ENCODE results near the gene B3GAT1.
"Not testable (repeated sequence)": the region's sequence is repeated elsewhere in the genome, so short reads cannot be mapped to it uniquely, and the experiment has no call there.

Gene B3GAT1

DNA sequence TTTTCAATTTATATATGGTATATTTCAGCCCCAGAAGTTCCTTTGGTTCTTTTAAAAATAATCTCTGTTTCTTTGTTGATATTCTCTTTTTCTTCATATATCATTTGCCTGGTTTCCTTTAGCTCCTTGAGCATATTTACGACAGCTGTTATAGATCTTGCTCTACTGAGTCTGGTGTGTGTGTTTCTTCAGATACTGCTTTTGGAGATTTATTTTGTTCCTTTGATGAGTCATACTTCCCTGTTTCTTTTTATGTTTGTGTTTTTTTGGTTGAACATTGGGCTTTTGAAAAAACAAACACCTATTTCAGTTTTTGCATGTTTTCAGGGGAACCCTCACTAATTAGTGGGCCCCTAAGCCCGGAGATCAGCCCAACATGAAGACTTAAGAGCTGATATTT is 56.9 kb downstream of the B3GAT1 start:
- DNase-seq, result peak in 1 of 4 experiments; percentile 4

DNA sequence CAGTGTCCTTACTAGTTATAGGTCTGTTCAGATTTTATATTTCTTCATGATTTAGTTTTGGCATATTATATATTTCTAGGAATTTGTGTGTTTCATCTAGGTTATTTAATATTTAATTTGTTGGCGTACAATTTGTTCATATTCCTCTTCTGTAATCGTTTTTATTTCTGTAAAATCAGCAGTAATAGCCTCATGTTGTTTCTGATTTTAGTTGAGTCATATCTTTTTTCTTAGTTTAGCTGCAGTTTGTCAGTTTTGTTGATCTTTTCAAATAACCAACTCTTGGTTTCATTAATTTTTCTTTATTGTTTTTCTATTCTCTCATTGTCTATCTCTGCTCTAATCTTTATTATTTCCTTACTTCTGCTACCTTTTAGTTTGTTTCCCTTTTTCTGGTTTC is 59.9 kb downstream of the B3GAT1 start:
- DNase-seq, result no peak

DNA sequence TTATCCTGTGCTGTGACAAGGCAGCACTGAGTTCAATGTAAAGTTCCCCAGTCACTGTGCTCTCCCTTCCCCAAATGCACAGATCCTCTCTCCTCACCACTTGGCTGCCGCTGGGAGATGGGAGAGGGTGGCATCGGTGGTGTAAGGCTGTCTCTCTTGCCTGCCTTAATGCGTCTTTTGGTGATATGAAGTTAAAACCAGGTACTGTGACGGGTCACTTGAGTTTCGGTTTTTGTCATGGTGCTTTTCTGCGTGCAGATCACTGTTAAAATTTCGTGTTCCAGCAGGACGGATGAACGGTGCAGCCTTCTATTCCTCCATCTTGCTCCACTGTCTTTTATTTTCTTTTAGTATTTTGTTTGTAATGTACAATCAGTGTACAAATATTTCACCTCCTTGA is 61.7 kb downstream of the B3GAT1 start:
- DNase-seq, result no peak

DNA sequence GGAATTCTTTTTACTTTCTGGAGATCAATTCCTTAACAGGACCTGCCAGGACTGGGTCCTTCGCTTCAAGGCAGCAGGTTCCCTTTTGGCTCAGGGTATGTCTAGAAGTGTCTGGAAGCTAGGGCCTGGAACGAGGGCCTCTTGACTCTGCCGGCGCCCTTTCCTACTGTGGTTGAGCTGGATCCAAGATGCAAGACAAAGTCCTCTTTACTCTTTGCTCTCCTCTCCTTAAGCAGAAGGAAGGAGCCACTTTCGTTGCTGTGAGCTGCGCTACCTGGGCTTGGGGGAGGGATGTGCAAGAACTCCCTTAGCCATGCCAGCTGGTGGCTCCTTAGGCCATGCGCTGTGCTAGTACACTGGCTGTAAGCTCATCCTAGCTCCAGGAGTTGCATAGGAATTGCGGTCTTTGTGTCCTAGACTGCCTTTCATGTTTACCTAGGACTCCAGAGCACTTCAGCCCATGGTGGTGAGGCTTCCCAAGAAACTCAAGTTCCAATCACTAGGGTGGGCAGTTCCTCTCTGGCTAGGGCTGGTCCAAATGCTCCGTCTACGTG is 62.2 kb downstream of the B3GAT1 start:
- no peak for DNase-seq

DNA sequence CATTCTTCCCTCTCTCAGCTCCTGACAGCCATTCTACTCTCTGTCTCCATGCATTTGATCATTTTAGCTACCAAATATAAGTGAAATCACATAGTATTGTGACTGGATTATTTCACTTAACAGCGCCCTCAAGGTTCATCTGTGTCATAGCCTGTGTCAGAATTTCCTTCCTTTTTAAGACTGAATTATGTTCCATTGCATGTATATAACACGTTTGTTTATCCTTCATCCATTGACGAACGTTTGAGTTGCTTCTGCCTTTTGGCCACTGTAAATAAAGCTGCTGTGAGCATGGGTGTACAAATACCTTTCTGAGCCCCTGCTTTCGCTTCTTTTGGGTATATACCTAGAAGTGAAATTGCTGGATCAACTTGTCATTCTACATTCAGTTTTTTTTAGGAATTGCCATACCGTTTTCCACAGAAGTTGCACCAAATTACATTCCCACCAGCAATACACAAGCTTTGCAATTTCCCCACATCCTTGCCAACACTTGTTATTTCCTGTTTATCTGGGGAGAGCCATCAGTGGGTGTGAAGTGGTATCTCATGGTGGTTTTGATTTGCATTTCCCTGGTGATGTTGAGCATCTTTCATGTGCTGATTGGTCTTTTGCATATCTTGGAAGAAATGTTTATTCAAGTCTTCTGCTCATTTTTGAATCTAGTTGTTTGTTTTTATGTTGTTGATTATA is 62.8 kb downstream of the B3GAT1 start:
- no peak for DNase-seq

DNA sequence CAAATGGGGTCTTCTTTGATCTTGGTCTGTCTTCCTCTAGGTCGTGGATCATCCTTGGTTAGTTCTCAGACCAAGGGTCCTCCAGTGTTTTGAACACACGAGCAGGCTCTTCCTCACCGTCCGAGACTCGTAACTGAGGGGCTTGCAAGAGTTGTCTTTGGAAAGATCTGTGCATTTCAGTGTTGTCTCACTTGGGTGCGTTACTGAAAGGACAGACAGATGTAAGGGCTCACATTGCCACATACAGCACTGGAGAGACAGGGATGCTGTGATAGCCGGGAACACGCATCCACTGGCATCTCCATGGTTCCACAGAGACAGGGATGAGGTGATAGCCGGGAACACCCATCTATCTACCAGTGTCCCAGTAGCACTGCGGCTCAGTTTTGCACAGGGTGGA is 64.6 kb downstream of the B3GAT1 start:
- DNase-seq, result no peak

DNA sequence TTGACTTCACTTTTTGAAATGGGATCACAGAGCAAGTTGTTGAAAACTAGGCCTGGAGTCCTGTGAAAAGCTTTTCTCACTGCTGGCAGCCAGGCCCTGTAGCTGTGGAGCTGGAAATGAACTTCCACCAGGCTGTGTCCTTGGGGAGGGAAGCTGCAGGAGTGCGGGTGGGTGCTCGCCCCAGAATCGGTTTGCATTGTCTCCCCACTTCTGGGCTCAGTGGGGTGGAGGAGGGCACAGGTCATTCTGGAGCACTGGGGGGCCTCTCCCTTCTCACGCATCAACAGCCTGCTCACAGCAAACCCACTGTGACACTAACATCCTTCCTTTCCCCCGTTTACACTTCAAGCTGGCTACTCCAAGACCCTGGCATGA is 65.1 kb downstream of the B3GAT1 start:
- DNase-seq, result no peak

DNA sequence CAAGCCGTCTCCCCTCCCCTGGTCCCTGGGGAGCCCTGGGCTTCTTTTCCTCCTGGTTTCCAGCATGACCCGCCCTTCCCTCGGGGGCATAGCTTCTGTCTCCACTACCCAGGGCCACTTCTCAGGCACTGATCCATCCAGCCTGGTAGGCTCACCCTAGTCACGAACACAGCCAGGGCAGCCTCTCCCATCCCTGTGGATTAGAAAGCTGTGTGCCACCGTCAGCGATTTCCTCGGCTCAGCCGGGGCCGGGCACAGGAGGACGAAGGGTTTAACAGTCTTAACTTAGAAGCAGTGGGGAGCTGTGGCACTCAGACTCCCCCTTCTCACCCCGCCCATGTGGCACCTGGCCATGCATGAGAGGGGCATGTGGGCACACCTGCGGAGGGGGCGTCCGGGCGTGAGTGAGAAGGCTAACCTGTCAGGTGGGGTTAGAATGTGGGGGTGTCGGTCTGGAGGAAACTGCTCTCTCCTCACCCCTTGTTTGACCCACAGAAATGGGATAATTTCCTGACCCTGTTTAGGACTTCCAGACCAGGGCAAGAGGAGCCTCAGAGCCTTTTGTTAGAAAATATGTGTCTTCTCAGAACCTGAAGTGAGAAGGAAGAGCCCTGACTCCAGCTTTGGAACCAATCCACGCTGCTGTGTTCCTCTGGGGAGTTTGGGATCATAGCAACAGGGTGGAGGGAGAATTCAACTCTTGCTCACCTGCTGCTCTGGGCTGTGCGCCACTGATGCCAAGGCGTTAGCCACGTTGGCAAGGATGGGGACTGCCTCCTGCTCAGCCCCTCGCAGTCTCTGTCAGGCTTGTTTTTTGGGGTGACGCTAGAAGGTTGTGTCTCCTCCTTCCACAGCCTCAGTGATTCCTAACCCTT is 65.7 kb downstream of the B3GAT1 start:
- no peak for DNase-seq

DNA sequence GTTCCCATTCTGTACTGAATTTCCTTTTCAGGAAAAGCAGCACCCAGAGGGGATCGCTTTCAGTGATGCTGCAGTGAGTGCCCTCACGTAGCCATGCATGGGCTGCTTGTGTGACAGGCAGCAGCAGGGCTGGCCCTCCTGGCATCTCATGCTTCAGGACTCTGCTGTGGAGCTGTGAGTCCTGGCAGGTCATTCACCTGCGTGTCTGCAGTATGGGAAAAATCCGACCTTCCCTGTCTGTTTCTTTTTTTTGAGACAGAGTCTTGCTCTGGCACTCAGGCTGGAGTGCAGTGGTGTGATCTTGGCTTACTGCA is 66.8 kb downstream of the B3GAT1 start:
- no peak for DNase-seq

DNA sequence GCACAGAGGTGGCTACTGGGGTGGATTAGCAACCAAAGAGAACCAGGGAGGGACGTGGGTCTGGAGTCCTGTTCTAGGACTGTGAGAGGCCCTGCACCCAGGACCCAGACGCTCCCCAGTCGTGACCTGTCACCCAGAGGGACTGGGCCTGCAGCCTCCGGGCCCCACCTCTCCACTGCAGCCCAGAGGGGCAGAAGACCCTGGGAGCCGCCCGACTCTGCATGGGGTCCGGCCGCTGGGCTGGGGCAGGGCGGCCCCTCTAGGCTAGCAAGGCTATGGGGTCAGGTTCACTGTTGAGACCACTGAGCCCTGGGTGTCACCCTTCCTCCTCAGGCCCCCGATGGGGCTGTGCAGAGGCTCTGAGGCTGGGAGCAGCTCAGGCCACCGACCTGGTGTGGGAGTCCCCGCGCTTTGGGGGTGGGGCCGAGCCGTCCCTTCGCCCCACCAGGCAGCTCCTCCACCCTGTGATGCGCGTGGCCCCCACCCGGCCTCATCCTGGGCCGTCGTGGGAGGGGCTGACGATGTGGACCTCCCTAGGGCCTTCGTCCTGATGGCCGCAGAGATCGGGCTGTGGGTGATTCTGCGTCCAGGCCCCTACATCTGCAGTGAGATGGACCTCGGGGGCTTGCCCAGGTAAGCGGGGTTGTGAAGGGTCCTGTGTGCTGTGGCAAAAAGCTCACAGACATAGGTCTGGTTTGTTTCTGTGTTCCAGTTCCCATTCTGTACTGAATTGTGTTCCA is 67.4 kb downstream of the B3GAT1 start:
- DNase-seq, result not testable (repeated sequence)

DNA sequence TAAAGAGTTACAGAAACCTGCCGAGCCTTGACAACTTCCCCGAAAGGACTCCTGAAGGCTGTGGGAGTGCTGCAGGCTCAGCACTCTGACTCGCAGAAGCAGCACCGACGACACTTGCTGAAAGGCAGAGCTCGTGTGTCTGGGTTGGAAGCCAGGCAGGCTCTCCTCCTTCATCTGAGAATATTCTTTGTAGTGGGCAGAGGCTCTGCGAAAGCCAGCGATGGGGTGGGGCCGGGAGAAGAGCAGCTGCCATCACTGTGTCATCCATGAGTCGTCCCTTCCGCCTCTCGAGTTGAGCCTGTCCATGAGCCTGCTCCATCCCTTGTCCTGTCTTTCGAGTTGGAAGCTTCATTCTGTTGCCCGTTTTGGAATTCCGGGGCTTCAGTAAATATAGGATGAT is 68.4 kb downstream of the B3GAT1 start:
- no peak for DNase-seq

DNA sequence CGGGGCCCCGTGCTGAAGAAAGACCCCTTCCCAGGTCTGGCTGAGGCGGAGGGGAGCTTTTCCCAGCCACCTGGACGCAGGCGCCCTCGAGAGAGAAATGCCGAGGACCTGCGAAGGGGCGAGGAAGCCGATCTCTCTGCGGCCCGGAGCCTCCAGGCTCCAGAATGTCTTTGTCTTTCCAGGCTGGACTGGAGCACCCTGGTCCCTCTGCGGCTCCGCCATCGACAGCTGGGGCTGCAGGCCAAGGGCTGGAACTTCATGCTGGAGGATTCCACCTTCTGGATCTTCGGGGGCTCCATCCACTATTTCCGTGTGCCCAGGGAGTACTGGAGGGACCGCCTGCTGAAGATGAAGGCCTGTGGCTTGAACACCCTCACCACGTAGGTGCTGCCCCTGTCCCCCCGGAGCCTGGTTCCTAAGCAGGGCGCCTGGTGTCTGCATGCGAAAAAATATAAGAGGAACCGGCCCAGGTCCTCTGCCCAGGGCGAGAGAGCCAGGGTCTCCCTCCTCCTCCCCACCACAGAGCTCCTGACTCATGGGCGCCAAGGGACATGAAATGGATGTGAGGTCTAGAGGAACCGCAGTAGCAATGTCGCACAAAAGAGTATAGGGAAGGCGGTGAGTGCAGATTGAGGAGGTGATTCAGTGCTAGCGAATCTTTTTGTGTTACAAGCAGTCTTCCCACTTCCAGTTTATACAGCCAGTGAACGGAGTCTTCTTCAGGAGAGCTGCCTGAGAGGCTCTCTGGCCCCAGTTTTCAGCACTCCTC is 69.3 kb downstream of the B3GAT1 start:
- no peak for DNase-seq

DNA sequence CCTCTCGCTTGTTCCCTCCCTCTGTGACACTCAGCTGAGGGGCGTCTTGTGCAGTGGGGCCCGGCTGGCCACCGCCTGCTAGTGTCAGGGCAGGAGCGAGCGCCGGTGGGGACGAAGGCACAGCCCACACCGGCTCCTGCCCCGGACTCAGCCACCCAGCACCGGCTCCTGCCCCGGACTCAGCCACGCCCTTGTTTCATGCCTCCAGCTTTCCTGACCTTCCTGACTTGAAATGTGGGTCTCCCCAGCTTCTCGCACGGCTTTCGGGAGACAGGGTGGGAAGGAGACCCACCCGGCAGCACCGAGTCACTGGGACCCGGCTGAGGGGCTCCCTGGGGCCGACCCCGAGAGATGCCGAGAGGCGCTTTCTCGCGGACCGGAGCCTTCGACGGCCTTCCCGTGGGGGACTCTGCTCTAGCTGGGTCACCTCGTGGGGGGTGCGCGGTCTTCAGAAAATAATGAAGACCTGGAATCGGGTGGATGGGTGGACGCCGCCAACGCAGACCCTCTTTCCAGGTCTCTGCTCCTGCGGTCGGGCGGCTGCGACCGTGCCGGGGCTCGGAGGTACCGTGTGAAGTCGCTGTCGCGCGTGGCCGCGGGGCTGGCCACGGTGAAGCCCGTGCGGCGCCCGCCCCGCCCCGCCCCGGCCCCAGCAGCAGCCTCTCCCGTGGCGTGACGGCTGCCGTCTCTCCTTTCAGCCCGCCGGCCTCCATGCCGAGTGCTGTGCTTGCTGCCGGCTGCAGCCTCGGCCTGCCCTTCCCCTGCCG is 70.1 kb downstream of the B3GAT1 start:
- no peak for DNase-seq

DNA sequence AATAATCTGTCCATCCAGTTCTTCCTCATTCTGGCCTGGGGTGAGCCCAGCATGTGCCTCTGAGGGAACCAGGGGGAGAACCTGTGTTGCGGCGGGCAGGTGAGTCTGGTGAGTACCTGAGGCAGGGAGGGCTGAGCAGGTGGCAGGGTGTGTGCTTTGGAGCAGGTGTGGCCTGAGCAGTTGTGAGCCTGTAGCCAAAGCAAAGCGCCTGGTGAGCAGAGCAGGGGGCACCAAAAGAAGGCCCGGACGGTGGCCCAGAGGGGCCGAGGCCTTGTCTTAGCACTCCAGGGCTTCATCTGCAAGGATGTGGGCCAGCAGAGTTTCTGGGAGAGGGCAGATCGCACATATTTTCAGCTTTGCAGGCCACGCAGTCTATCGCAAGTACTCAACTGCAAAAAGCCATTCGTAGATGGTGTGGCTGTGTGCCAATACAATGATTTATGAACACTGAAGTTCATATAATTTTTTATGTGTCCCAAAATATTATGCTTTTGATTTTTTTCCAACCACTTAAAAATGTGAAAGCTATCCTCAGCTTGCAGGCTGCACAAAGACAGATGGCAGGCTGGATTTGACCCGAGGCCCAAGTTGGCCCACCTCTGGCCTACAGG is 71.6 kb downstream of the B3GAT1 start:
- no peak for DNase-seq

DNA sequence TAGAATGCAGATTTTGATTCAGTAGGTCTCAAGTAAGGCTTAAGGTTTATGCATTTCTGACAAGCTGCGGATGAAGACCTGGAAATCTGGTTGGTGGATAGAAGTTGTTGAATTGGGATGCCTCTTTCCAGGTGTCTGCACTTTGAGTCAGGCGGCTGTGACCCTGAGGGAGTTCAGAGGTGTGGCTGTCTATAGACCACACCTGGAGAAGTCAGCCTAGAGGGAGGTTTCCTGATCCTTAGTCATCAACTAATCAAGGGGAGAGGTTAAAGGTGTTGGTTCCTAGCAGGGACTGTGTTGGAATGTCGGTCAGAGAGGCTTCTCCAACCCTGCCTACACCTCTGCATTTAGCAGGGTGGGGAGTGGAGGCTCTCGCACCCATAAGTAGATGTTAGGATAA is 72.3 kb downstream of the B3GAT1 start:
- no peak for DNase-seq

DNA sequence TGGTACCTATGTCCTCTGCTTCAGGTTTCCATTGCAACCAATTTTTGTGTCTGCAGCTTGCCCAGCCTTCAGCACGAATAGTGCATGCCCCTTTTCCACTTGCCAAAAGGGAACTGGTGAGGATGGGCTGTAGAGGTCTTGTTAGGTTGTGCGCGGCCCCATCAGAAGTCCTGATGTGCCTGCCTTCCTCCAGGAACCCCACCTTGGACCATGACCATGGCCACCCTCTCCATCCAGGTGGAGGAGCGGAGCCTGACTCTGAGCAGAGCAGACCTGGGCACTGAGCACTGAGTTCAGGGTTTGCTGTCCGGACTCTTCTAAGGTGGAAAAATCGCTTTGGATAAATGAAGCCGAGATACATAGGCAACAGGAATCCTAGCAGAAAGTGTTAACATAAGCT is 73.4 kb downstream of the B3GAT1 start:
- no peak for DNase-seq

DNA sequence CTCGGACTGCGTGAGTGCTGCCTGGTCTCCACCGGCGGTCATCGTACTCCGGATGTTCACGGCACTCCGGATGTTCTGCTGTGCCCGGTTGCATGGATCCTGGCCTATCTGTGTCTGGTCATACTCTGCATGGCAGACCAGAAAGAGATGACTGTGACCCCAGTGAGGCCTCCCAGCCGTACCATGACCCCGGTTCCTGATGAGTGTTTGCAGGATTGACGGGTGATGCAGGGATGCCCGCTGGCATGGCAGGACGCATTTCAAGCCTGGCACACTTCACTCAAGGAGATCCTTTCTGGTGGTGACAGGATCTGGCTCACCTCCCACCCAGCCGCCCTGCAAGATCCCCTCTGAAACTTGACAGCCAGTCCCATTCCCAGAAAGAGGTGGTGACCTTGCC is 74.0 kb downstream of the B3GAT1 start:
- no peak for DNase-seq

DNA sequence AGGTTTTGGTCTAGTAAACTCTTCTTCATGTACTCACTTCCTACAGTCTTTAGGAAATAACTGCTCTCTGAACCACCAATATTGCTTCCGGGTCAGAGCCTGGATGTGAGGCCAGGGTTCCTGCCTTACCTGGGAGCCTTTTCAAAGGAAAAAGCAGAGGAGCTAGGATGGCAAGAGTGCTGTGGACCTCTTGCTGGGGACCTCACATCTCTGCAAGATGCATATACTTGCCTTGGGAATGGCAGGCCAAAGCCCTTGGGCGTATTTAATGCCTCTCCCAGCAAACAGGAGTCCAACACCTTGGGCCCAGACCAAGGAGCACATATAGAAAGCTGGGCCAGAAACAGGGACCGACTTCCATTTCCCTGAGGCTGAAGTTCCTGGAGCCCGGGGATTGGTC is 75.0 kb downstream of the B3GAT1 start:
- no peak for DNase-seq

DNA sequence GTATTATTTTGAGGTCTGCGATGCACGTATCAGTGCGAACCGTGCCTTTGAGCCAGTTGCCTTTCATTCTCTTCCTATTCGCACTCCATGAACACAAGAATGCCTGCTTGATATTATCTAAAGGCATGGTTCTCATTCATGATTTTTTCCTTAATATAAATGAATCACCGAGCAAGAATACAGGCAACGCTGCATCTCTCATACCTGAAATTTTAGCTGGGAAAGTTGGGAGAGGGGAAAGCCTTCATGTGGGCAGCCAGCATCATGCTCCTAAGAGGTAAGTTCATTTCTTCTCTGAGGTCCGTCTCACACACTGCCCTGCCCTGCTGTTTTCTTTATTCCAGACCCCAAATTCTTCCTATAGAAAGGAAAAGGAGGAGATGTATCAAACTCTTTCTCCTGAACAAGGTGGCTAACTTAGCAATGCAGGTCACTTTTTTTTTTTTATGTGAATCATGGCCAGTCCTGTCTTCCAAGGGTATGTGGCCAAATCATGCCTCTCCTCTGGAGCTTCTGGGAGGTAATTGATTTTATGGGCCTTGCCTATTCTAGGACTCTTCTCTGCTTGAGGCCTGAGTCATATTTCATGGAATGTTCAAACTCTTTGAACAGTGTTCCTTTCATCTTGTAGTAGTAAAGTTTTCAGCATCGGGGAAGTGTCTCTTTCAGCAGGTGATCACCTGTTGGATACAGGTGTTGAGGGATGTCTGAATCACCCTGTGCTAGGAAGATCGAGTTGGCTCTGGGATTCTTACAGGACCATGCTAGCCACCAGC is 77.1 kb downstream of the B3GAT1 start:
- DNase-seq, result no peak

DNA sequence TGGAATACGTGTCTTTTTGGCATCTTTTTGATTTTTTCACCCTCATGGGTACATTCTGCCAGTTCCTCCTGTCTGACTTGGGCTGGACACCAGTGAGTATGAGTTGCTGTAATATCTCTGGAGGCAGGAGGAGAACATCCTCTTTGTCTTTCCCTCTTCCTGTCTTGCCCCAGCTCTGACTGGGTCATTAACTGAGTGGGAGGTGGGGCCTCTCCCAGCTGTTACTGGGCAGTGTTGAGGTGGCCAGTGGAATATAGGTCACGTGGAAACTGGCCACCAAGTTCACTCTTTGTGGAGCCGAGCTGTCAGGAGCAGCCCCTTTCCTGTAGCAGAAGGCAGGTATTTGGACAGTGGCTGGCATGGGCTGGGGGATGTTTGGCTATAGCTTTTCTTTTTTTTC is 78.1 kb downstream of the B3GAT1 start:
- peak; percentile 46 to 71 (median 63) for DNase-seq

DNA sequence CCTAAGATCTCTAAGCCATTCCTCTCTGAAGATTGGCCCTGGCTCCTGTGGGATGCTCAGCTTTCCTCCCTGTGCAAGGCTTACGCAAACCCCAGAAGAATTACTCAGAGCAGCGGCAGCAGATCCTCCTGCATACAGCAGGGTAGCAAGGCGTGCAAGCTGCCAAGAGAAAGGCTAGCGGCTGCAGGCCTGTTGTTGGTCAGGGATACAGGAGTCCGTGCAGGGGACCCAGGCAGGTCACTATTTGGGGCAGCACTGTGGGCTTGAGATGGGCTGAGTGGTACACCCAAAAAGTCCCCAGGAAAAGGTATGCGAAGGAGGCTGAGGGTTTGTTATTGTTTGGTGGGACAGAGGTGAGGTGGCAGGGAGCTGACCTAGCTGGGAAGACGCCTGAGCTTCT is 78.7 kb downstream of the B3GAT1 start:
- DNase-seq, result no peak

All from suppressor macrophage (primary cell).